ENCODE data around the gene KRT17.

Gene KRT17

DNA sequence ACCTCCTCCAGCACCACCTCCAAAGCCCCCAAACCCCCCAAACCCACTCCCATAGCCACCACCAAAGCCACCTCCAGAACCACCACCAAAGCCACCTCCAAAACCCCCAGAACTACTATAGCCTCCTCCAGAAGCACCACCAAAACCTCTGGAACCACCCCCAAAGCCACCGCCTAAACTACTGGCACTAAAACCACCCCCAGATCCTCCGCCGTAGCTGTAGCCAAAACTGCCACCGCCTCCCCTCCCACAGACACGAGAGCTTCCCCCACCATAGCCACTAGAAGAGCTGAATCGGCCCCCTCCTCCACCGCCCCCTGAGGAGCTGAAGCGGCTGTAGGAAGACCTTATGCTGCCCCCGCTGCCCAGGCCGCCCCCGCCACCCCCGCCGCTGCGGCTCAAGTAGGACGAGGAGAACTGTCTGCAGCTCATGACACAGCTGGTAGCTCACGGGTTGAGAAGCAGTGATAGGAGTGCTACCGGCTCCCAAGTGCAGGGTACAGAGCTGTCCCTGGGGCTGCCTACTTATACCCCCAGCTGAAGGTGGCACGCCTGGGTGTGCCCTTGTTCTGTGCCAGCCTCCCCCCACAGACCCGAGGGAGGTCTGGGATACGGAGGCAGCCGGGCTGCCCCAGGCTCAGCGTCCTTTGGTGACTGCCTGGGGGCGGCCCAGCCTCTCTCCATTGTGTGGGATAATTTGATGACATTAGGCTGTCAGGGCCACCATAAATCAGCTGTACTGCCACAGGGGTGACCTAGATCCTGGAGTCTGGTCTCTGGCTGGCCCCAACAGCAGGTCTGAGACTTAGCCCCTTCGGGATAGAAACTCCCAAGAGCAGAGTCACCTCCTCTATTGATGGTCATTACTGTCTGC is 52.6 kb downstream of the KRT17 start, which contains the start of gene KRT9:
TSS of gene KRT9 (minus strand) at position 499 of the 874 bp plus-strand sequence. CDS start at position 432, 67 bp downstream.
- DNase-seq (ENCODE audit: low spot score): no peak
